Caco-2 (cell line): ENCODE measurements around the gene IQCK. TPM values are rescaled to one million over a fixed set of nuclear protein-coding genes. Genes with fewer than 3 reads are reported as not detected.
A peak's percentile ranks its signal among the peaks of the same experiment; 100 is the strongest.

Source experiments
- BruUV-seq: library from RNA; stranded (reverse); fragments of 400-500 nt; replicated peaks from 2 replicates; lab custom pipeline; 2021; lab: Mats Ljungman, UMichigan
- CTCF ChIA-PET: fragments of 300-600 bp; sonication (Branson Sonifier 250); formaldehyde crosslinking; loops from one replicate; lab custom pipeline; 2022; ENCODE audit warnings: antibody characterized with exemption; lab: Charles Lee
- POLR2A ChIA-PET: fragments of 300-600 bp; sonication (Branson Sonifier 250); formaldehyde crosslinking; loops from one replicate; lab custom pipeline; 2022; ENCODE audit warnings: antibody characterized with exemption; lab: Charles Lee
- DNase-seq, 2 experiments: peaks; one replicate each; pipeline versions ENCODE4 v3.0.0 to v3.0.0-alpha.2; 2020 to 2022
- H3K27me3 ChIP-seq: replicated peaks from 2 replicates; pipeline ENCODE4 v1.6.0; 2011; ENCODE audit warnings: low read length; ENCODE audit not compliant: control insufficient read depth, insufficient read depth
- H3K36me3 ChIP-seq: 2 replicates; pipeline ENCODE4 v1.5.1; 2011; ENCODE audit warnings: low read length; ENCODE audit not compliant: control insufficient read depth, insufficient read depth
- H3K4me1 ChIP-seq: fragments of 250-450 bp; sonication (Bioruptor Pico); 2 replicates; pipeline ENCODE4 v1.5.1; 2020; ENCODE audit warnings: mild to moderate bottlenecking
- H3K4me3 ChIP-seq: 2 replicates; pipeline ENCODE4 v1.5.1; 2011; ENCODE audit warnings: low read depth, mild to moderate bottlenecking, control low read depth, low read length
- H3K9me3 ChIP-seq: fragments of 250-450 bp; sonication (Bioruptor Pico); 2 replicates; pipeline ENCODE4 v1.5.1; 2020; ENCODE audit warnings: mild to moderate bottlenecking, moderate library complexity
- H3K27ac Mint-ChIP-seq: one replicate; pipeline ENCODE4 v1.8.0; 2022; ENCODE audit warnings: mixed read lengths; ENCODE audit not compliant: unreplicated experiment
- H3K27me3 Mint-ChIP-seq: one replicate; pipeline ENCODE4 v1.8.0; 2022; ENCODE audit warnings: mixed read lengths; ENCODE audit not compliant: insufficient read depth, unreplicated experiment
- H3K36me3 Mint-ChIP-seq: one replicate; pipeline ENCODE4 v1.8.0; 2022; ENCODE audit warnings: mild to moderate bottlenecking, mixed read lengths; ENCODE audit not compliant: insufficient read depth, unreplicated experiment
- H3K4me1 Mint-ChIP-seq: one replicate; pipeline ENCODE4 v1.8.0; 2022; ENCODE audit warnings: low read depth, mixed read lengths; ENCODE audit not compliant: unreplicated experiment
- H3K4me3 Mint-ChIP-seq: one replicate; pipeline ENCODE4 v1.8.0; 2022; ENCODE audit warnings: mild to moderate bottlenecking, moderate library complexity, mixed read lengths; ENCODE audit not compliant: unreplicated experiment
- H3K9me3 Mint-ChIP-seq: one replicate; pipeline ENCODE4 v1.8.0; 2022; ENCODE audit warnings: mixed read lengths; ENCODE audit not compliant: unreplicated experiment
- intact Hi-C: fragments of 100-400 bp; cut with micrococcal nuclease; formaldehyde crosslinking; loops from one replicate; pipeline ENCODE4 v1.10.0; 2022; ENCODE audit not compliant: unreplicated experiment
- total RNA-seq: library from RNA; stranded (reverse); gene quantifications from 2 replicates; pipeline ENCODE4 v1.2.3, GENCODE V29; 2022
- TF ChIP-seq, protein P1 (sequence below), 2 experiments: fragments of 200-600 bp in 1 of 2; IDR thresholded peaks; 1 replicate in 1 of 2; 2 replicates in 1 of 2; pipeline versions ENCODE4 v1.5.1 to v1.8.0; 2011 to 2022; ENCODE audit warnings: antibody characterized with exemption in 1 of 2, control low read depth in 1 of 2, inconsistent platforms in 1 of 2, low read depth in 1 of 2, low read length in 1 of 2, mild to moderate bottlenecking in 1 of 2, moderate library complexity in 1 of 2; ENCODE audit not compliant: insufficient read depth in 1 of 2, severe bottlenecking in 1 of 2, unreplicated experiment in 1 of 2

IQCK gene
- total RNA-seq, 1 experiment from 2014 or later = 2.0 TPM

DNA sequence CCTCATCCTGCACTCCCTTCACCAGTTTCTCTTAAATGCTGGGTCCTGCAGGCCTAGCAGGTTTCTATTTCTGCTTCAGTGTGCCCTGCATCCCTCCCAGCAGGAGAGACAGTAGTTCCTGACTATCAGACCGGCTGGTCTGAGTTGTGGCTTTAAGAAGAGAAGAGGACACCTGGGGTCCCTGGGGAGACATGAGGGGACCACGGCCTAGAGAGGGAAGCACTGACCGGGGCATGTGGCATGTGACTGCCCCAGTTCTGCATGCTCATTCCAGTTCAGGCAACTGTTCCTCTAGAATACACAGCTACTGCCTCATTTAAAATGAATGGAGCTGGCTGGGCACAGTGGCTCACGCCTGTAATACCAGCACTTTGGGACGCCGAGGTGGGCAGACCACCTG is 105.3 kb downstream of the IQCK start:
- no TSS peak for BruUV-seq
- H3K27ac Mint-ChIP-seq = no peak overlapping the region
- H3K4me1 Mint-ChIP-seq = peaks cover 15% of the 10 kb centered on the region
- Histone ChIP-seq H3K36me3 (no peaks in the 10 kb centered on the region), H3K4me1 (peaks cover 33% of the 10 kb centered on the region), H3K4me3 (no peak overlapping the region), H3K9me3 (no peaks in the 10 kb centered on the region), H3K27me3 (no peaks in the 10 kb centered on the region)
- no peak for DNase-seq
- intact Hi-C loops = no loop called here
- POLR2A ChIA-PET = no interaction called here
- H3K9me3 Mint-ChIP-seq = no peaks in the 10 kb centered on the region
- no peaks in the 10 kb centered on the region for H3K27me3 Mint-ChIP-seq
- no peak overlapping the region for H3K4me3 Mint-ChIP-seq
- CTCF ChIA-PET = no interaction called here
- TF ChIP-seq, protein P1, sequence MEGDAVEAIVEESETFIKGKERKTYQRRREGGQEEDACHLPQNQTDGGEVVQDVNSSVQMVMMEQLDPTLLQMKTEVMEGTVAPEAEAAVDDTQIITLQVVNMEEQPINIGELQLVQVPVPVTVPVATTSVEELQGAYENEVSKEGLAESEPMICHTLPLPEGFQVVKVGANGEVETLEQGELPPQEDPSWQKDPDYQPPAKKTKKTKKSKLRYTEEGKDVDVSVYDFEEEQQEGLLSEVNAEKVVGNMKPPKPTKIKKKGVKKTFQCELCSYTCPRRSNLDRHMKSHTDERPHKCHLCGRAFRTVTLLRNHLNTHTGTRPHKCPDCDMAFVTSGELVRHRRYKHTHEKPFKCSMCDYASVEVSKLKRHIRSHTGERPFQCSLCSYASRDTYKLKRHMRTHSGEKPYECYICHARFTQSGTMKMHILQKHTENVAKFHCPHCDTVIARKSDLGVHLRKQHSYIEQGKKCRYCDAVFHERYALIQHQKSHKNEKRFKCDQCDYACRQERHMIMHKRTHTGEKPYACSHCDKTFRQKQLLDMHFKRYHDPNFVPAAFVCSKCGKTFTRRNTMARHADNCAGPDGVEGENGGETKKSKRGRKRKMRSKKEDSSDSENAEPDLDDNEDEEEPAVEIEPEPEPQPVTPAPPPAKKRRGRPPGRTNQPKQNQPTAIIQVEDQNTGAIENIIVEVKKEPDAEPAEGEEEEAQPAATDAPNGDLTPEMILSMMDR (IDR thresholded peaks at IDR 0.05; ENCODE audit: insufficient read depth in 1 of 2, low read depth in 1 of 2, low read length in 1 of 2, severe bottlenecking in 1 of 2, unreplicated experiment in 1 of 2) = no peak
- no peaks in the 10 kb centered on the region for H3K36me3 Mint-ChIP-seq

DNA sequence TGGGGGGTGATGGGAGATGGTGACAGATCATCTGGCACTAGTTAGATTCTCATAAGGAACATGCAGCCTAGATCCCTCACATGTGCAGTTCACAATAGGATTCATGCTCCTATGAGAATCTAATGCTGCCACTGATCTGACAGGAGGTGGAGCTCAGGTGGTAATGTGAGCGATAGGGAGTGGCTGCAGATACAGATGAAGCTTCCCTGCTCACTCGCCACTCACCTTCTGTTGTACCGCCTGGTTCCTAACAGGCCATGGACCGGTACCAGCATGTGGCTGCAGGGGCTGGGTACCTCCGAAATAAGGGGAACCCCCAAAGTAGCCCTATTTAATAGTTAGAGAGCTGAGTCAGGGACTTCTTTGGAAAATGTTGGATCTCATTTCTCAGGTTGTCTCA is 106.1 kb downstream of the IQCK start:
- H3K27ac Mint-ChIP-seq = no peak overlapping the region
- H3K4me1 ChIP-seq = peaks cover 26% of the 10 kb centered on the region
- no peaks in the 10 kb centered on the region for H3K27me3 Mint-ChIP-seq
- ChIA-PET POLR2A (no interaction called here), CTCF (no interaction called here)
- H3K36me3 Mint-ChIP-seq = no peaks in the 10 kb centered on the region
- BruUV-seq = no TSS peak
- peak overlapping the region; percentile 24 for H3K4me3 Mint-ChIP-seq
- H3K4me3 ChIP-seq = no peak overlapping the region
- H3K9me3 Mint-ChIP-seq = no peaks in the 10 kb centered on the region
- H3K9me3 ChIP-seq = no peaks in the 10 kb centered on the region
- H3K36me3 ChIP-seq = no peaks in the 10 kb centered on the region
- peaks cover 15% of the 10 kb centered on the region for H3K4me1 Mint-ChIP-seq
- intact Hi-C loops = no loop called here
- no peak for DNase-seq
- H3K27me3 ChIP-seq = no peaks in the 10 kb centered on the region
- TF ChIP-seq, protein P1 (IDR thresholded peaks at IDR 0.05; ENCODE audit: insufficient read depth in 1 of 2, low read depth in 1 of 2, low read length in 1 of 2, severe bottlenecking in 1 of 2, unreplicated experiment in 1 of 2) = no peak

DNA sequence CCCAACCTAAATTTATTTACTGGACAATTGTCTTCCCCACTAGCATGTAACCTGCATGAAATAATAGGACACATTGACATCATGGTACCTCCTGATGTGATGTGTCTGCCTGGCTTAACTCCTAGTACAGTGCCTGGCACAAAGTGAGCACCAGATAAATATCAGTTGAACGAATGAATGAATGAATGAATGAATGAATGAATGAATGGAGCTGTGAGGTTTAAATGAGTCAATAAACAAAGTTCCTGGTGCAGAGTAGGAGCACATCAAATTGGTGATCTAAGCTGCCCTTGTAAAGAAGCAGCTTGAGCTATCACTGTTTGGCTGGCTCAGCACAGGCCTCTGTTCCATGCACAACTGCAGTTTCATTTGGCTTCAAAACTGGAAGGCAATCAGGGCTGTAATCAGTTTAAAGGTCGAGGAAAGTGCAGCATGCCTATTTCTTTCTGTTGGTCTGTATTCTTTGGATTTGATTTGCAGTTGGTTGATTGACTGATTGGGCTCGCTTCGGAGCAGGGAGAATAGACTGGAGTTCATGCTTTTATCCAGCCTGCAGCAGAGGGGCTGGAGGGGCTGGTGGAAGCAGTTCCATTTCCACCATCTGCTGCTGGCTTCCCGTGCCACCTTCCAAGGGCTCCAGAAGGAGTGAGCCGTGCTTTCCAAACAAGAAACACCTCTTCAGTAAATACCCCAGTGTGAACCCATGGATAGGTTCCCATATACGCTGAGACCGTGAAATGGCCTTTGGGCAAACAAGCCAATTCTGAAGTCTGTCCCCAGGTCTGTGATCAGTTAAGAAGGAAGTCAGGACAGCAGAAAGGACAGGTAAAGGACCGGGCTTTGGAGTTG is 112.0 kb downstream of the IQCK start:
- no peaks in the 10 kb centered on the region for H3K27me3 Mint-ChIP-seq
- Histone ChIP-seq H3K9me3 (no peaks in the 10 kb centered on the region), H3K36me3 (no peaks in the 10 kb centered on the region), H3K27me3 (no peaks in the 10 kb centered on the region), H3K4me3 (no peak overlapping the region), H3K4me1 (peaks cover 2% of the 10 kb centered on the region)
- intact Hi-C loops = no loop called here
- POLR2A ChIA-PET = no interaction called here
- H3K36me3 Mint-ChIP-seq = no peaks in the 10 kb centered on the region
- no peak overlapping the region for H3K4me3 Mint-ChIP-seq
- CTCF ChIA-PET = interaction anchor here (0.7 kb wide), 1 partner anchor 52 kb away, joined by 6 read pairs; no protein-coding TSS in a partner anchor
- H3K27ac Mint-ChIP-seq = no peak overlapping the region
- peaks cover 1% of the 10 kb centered on the region for H3K4me1 Mint-ChIP-seq
- no TSS peak for BruUV-seq
- TF ChIP-seq, protein P1 (IDR thresholded peaks at IDR 0.05; ENCODE audit: insufficient read depth in 1 of 2, low read depth in 1 of 2, low read length in 1 of 2, severe bottlenecking in 1 of 2, unreplicated experiment in 1 of 2) = no peak
- H3K9me3 Mint-ChIP-seq = no peaks in the 10 kb centered on the region
- DNase-seq = no peak
